C4-2B (cell line): ENCODE measurements around the gene STAM.

Experiments used
- H3K27ac ChIP-seq: fragments of 450-650 bp; 2 replicates; pipeline ENCODE4 v1.5.1; 2017
- CTCF ChIP-seq: fragments of 450-650 bp; conservative IDR thresholded peaks from 2 replicates; pipeline ENCODE4 v1.5.1; 2017; ENCODE audit warnings: mild to moderate bottlenecking
- ZFX ChIP-seq: fragments of 450-650 bp; IDR thresholded peaks from 2 replicates; pipeline ENCODE4 v1.6.1; 2017

STAM gene

GRCh38 chr10:17693009-17693408 lies 49.1 kb downstream of the STAM start:
- H3K27ac ChIP-seq = no peak overlapping the region
- no peak for TF ChIP-seq CTCF
- TF ChIP-seq ZFX = no peak

- TF ChIP-seq ZFX = no peak
- no peak for TF ChIP-seq CTCF
- no peak overlapping the region for H3K27ac ChIP-seq
These were observed 54.7 kb downstream of the STAM start for GRCh38 chr10:17698696-17699095.

- no peak for TF ChIP-seq CTCF
- TF ChIP-seq ZFX = no peak
These were observed 57.4 kb downstream of the STAM start for GRCh38 chr10:17701301-17701700.

GRCh38 chr10:17703706-17704105 lies 59.8 kb downstream of the STAM start:
- TF ChIP-seq CTCF = no peak
- no peak for TF ChIP-seq ZFX
- no peak overlapping the region for H3K27ac ChIP-seq

More at GRCh38 chr10:17701301-17701700, 57.4 kb downstream of the STAM start:
- H3K27ac ChIP-seq = no peak overlapping the region

GRCh38 chr10:17708821-17709220 lies 64.9 kb downstream of the STAM start:
- no peak for TF ChIP-seq CTCF
- TF ChIP-seq ZFX = no peak
- no peak overlapping the region for H3K27ac ChIP-seq

GRCh38 chr10:17709492-17709891 lies 65.5 kb downstream of the STAM start:
- TF ChIP-seq CTCF = no peak
- no peak overlapping the region for H3K27ac ChIP-seq

GRCh38 chr10:17710181-17710580 lies 66.2 kb downstream of the STAM start:
- no peak overlapping the region for H3K27ac ChIP-seq
- TF ChIP-seq ZFX (no peak), CTCF (no peak)
